GM08714 (cell line): ENCODE measurements around the gene CCL19.
"Not testable (repeated sequence)": the region's sequence is repeated elsewhere in the genome, so short reads cannot be mapped to it uniquely, and the experiment has no call there.

ENCODE experiments used
- H3K4me3 ChIP-seq: fragments of 200-500 bp; sonication (Bioruptor generic); 2 replicates; pipeline ENCODE4 v1.5.1; 2014; ENCODE audit warnings: mild to moderate bottlenecking, low read length, inconsistent platforms
- ZNF274 ChIP-seq: IDR thresholded peaks from 2 replicates; pipeline ENCODE4 v1.6.1; 2012; ENCODE audit warnings: mild to moderate bottlenecking, low read depth, low read length

Gene CCL19

DNA sequence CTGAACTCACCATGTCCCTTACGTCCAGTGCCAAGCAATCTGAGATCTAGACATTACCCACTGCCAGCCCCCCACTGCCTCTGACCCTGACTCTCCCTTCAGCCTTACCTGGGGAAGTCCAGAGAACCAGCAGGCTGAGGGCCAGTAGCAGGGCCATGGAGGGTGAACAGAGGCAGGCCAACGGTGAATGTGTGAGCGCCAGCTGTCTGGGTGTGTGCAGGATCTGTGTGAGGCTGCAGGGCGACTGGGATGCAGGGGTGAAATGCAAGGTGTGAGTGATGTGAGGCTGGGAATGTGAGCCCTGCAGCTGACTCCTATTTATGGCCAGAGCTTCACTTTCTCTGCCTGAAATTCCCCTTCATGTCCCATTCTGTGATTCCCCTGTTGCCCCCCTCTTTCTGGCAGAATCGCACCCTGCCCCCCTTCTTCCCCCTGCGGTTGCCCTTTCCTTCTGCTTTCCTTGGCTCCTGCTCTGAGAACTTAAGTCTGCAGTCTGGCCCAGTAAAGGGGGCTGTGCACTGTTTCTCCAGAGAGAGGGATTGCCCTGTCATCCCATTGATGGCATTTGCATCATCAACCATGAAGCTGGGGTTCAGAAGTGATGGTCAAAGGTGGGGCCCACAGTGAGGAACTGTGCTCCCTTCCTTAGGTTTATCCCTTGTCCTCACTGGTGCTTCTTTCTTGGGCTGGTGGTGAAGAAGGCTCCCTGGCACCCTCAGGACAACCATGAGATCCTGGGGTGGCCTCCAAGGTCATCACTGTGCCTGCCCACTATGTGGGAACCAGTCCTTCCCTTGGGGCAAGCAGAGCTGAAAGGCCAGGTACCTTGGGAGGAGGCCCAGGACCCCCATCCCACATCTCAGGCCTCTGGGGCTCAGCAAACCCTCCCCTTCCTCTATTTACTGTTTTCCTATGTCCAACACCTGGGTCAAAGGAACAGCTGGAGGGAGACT, at the start of gene CCL19:
CCL19 (minus strand) TSS at position 294 of the 953 bp plus-strand sequence; CDS start at position 157, 137 bp downstream.
- H3K4me3 ChIP-seq = no peak within 1 kb of the TSS
- no peak for TF ChIP-seq ZNF274

DNA sequence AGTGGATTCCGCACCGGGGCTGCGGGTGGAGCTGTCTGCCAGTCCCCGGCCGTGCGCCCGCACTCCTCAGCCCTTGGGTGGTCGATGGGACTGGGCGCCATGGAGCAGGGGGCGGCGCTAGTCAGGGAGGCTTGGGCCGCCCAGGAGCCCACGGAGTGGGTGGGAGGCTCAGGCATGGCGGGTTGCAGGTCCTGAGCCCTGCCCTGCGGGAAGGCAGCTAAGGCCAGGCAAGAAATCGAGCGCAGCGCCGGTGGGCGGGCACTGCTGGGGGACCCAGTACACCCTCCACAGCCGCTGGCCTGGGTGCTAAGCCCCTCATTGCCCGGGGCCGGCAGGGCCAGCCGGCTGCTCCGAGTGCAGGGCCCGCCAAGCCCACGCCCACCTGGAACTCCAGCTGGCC, 49.1 kb upstream of the CCL19 start:
- H3K4me3 ChIP-seq = not testable (repeated sequence)

DNA sequence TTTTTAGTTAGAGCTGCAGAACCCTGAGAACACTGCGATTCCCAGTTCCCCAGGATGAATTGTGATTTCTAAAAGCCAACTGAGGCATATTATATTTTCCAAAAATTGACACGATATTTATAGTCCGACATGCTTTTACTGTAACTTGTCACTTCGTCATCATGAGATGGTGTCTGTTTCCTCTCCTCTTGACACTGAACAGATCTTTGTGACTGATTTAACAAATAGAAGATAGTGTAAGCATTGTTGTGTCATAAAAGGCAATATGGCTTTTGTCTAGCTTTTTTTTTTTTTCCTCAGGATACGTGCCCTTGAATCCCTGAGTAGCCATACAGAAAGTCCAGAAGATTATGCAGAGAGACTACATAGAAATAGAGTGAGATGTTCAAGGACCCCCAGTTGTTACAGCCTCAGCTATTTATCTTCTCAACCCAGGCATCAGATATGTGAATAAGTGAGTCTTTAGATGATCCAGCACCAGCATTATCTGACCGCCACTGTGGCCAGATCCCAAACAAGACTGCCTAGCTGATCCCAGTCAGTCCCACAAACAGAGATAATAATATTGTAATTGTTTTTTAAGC, 46.7 kb upstream of the CCL19 start:
- H3K4me3 ChIP-seq = no peak overlapping the region
- no peak for TF ChIP-seq ZNF274

DNA sequence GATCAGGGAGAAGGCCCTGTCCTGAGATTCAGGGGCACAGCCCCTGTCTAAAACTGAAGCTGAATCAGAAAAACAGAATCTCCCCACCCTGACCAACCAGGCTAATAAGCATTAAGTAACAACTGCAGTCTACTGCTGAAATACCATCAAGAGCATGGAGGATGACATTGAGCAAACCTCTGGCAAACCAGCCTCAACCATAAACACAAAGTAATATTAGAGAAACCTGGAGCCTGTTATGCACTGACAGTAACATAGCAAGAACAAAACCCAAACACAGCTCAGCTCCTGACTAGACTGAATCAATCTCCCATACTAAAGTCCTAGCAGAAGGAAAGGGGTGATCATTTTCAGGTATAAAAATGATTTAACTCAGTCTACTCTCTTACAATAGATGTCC, 43.6 kb upstream of the CCL19 start:
- no peak for TF ChIP-seq ZNF274
- H3K4me3 ChIP-seq = no peak overlapping the region

DNA sequence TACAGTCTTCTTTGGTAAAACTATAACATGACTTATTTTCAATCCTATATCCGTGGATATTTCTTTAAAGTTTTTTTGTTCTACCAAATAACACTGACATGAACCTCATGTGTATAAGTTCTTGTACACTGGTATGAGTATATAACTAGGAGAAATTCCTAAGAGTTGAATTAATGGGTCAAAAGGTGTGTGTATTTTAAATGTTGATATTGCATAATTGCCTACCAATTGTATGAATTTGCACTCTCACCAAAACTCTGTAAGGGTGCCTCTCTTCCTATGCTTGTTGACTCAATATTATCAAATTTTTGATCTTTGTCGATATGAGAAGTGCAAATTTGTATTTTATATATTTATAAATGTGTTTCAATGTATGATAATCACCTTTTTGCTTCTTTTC, 41.8 kb upstream of the CCL19 start:
- no peak overlapping the region for H3K4me3 ChIP-seq
- no peak for TF ChIP-seq ZNF274

DNA sequence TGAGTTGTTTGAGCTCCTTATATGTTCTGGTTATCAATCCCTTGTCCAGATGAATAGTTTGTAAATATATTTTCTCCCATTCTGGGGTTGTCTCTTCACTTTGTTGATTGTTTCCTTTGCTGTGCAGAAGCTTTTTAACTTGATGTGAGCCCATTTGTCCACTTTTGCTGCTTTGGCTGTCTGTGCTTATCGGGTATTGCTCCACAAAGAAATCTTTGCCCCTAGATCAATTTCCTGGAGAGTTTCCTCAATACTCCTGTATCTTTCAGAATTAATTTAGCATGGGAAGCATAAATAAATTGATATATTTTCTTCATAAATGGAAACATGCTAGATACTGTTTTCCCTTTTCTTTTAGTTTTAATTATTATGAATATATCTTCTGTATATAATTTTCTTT, 41.4 kb upstream of the CCL19 start:
- no peak overlapping the region for H3K4me3 ChIP-seq
- no peak for TF ChIP-seq ZNF274

DNA sequence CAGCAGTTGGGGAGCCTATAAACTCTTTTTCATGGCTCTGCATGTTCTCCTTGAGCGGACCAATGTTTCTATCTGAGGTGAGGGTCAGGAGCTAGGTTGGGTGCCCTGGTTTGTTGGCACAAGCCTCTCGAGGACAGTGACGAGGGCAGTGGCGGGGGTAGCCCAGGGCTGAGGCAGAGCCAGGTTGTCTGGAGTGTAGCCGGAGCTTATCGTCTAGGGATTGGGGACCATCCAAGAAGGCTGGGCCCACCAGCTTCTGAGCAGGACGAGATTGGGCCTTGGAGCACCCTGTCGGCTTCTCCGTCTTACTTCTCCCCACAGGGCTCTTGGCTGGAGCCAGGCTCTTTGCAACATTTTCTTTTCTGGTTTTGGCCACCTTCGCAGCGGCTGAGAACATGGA, 32.1 kb upstream of the CCL19 start:
- TF ChIP-seq ZNF274 = no peak
- no peak overlapping the region for H3K4me3 ChIP-seq

DNA sequence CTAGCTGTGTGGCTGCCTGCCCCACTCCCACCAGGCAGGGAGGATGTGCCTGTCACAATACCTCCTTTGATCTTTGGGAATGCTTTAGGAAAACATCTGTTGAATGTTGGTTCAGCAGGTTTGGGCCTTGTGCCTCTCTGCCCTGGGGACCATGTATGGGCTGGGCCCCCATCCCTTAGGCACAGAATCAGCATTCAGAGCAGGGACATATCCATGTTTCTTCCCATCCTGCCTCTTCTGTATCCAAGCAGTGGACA, 28.6 kb upstream of the CCL19 start:
- not testable (repeated sequence) for H3K4me3 ChIP-seq

DNA sequence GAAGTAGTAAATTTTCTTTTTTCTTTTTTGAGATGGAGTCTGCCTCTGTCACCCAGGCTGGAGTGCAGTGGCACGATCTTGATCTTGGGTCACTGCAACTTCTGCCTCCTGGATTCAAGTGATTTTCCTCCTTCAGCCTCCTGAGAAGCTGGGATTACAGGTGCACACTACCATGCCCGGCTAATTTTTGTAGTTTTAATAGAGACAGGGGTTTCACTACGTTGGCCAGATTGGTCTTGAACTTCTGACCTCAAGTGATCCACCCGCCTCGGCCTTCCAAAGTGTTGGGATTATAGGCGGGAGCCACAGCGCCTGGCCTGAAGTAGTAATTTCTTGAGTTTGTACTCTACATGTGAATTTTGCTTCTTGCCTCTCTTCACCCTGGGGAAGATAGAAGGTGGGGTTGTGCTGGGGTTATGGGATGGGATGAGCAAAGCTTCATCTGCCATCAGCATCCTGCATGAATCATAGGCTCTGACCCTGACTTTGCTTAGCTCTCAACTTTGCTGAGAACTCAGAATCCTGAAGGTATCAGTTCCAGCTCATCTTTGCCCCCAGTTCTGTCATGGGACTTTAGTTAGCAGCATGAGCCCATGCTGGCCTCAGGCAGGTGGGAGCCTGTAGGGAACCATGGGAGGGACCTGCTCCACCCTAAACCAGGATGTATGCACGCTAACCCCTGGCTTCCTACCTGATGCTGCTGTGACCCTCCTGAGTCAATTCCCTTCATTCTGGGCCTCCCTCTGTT, 28.1 kb upstream of the CCL19 start:
- H3K4me3 ChIP-seq = no peak overlapping the region
- TF ChIP-seq ZNF274 = no peak

DNA sequence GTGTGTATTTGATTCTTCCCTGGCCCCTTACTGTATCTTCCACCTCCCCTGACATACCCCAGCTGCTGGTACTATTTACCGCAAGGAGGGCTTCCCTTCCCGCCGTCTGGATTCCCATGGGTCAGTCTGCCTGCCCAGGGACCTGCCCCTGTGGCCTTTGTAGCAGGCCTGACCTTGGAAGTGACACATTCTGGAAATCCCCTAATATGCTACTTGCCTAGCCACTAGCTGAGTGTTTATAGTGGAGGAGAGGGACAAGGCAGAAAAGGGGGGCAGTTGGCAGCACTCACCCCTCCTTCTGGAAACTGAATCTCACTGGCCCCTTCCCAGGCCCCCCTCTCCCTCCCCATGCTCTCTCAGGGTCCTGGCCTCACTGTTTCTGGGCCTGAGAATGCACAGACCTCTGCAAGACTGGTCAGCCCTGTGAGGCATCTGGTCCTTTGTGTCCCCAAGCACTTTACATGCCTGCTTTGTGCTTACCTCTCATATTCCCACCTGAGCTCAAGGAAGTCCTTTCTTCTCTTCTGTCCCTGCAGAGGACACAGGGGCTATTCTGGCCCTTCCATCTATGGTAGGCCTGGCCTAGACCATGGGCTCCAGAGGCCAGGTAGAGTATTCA, 27.0 kb upstream of the CCL19 start:
- no peak for TF ChIP-seq ZNF274
- H3K4me3 ChIP-seq = no peak overlapping the region

DNA sequence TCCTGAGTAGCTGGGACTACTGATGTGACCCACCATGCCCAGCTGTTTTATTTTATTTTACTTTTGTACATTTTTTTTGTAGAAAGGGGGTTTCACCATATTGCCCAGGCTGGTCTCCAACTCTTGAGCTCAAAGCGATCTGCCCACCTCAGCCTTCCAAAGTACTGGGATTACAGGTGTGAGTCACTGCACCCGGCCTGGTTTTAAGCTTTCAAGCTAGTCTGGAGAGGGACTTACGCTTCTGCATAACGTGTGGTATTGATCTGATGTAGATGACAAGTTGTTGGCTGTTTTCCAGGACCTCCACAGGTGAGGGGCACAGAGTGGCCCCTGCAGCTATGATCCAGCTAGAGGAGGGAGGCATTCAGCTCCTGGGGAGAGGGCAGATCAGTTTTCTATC, 25.6 kb upstream of the CCL19 start:
- TF ChIP-seq ZNF274 = no peak

DNA sequence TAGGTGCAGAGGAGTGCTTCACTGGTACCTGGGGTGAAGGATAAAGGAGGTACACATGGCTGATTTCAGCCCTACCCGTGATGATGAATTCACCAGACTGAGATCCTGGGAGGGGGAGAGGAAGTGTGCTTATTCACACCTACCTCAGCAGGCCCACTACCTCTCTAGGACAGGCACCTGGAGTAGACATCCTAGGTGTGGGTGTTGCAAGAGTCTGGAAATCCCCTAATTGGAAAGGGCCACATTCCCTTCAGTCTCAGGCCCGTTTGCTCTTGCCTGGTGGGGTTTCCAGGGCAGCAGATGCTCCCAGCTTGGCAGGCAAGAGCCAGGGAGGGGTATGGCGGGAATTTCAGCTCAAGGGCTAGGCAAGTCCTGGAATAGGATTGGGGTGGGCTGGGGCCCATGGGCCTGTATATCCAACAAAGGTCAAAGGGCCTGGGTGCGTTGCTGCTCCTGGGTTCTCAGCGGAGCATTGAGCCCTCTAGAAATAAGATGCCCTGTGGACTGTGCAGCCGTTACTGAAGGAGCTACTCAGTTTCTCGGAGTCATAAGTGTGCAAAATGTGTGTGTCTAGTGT, 24.7 kb upstream of the CCL19 start:
- TF ChIP-seq ZNF274 = no peak
- no peak overlapping the region for H3K4me3 ChIP-seq

More for the DNA sequence above, 25.6 kb upstream of the CCL19 start:
- H3K4me3 ChIP-seq = no peak overlapping the region

DNA sequence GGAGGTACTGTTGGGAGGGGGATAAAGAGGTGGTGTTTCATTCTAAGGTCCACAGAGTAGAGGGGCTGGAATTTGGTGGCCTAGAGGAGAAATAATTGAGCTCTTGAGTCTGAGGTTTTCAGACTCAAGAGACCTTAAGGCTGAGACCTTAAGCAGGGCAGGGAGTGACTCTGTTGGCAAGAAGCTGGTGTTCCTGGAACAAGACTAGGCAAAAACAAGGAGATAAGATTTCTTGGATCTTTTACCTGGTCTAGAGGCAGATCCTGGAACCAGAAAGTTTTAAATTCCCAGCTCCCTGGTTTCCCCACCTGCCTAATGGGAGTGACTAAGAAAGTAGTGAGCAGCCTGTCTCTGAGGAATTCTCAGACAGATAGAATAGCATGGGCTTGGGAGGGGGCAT, 22.9 kb upstream of the CCL19 start:
- H3K4me3 ChIP-seq = no peak overlapping the region
- no peak for TF ChIP-seq ZNF274

DNA sequence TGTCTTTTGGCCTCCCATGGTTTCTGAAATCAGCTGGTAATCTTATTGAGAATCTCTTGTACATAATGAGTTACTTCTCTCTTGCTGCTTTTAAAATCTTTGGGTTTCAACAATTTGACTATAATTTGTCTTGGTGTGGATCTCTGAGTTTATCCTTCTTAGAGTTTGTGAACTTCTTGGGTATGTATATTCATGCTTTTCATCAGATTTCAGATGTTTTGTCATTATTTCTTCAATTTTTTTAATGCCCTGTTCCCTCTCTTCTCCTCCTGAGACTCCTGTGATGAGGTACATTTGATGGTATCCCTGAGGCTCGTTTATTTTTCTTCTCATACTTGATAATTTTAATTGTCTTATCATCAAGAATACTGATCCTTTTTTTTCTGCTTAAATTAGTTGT, 21.1 kb upstream of the CCL19 start:
- H3K4me3 ChIP-seq = no peak overlapping the region
- TF ChIP-seq ZNF274 = no peak

DNA sequence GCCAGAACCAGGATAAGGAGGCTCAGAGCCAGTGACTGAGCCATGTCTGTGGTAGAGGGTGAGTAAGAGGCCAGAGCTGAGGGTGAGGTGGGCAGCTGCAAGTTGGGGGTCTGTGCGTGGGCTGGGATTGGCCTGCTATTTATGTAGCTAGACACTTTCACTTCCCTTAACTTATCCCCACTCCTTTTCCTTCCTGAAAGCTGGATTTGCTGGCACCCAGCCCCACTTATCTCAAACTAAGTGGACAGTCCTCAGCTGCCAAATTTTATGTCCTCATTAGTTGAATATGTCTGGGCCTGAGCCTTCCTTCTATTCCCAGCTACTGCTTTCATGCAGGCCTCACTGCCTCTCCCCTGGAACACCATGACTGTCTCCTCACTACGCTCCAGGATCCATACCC, 18.9 kb upstream of the CCL19 start, which contains the start of gene CCL21:
CCL21 (minus strand) TSS at position 114 of the 400 bp plus-strand sequence; CDS start at position 44, 70 bp downstream.
- no peak within 1 kb of the TSS for H3K4me3 ChIP-seq
- TF ChIP-seq ZNF274 = no peak
